GF-D8 (cell line): ENCODE measurements around the gene MGLL.

Experiments
- DNase-seq: peaks from one replicate; lab custom pipeline; 2025; lab: John Stamatoyannopoulos, UW

MGLL gene

DNA sequence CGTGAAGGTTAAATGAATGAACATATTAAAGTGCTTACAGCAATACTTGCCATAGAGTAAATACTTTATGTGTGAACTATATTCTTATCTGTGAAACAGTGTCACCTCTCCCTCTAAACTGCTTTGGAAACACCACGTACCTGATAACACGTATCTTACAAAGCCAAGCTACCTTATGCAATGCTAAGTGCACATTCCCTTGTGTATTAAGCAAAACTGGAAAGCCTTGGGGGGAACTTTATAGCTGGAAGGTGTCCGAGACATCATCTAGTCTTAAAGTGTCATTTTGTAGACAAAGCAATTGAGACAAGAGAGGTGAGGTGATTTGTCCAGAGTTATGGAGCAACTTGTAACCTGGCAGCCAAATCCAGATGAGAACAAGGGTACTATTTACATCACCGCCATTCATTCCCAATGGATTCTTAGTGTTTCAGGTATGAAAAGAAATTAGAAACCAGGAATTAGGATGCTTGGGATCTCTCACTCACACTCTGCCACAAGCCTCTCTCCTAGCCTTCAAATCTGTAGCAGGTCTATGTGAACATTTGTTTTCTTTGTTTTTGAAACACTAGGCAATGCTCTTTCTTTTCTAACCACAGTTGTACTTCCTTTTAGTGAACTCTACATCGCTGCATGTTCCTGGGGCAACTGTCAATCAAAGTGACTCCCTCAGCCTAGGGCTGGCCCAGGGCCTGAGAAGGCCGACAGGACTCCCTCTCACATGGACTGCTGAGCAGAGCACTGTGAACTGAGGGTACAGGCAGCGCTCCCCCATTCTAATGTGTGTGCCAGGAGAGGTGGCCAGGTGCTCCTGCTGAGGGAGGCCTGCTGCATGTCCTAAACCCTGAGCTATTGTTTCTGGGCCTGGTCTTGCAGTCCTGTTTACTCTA, 13.9 kb upstream of the MGLL start:
- DNase-seq: no peak

GRCh38 chr3:127834771-127835170, 12.5 kb upstream of the MGLL start:
- no peak for DNase-seq

DNA sequence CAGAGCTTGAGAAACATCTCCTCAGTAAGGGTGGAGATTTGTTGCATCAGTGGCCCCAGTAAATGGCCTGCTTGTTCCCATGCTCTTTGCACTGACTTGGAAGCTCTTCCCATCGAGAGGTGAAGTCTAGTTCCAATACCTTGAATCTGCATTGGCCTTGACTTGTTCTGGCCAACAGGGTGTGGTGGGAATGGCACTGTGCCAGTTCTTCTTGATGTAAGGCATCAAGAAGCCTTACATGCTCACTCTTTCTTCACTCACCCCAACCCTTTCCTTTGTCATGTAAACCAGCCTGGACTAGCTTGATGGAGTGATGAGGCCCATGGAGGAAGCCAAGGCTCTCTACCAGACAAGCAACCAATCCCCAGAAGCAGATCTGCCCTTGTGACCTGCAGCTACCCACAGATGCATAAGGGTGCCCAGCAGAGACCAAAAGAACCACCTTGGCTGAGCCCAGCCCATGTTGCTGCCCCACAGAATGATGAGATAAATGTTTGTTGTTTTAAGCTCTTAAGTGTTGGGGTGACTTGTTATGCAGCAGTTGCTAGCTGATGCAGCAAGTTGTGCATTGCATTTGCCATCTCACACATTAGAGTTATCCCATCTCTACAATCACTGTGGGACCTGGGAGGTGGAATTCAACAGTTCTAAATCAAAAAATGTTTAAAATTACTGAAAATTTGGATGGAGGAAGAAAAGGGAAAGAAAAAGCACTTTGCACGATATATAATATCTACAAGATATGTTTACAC, 11.1 kb upstream of the MGLL start:
- DNase-seq: no peak

- no peak for DNase-seq
These were observed 9.4 kb upstream of the MGLL start for GRCh38 chr3:127831723-127832172.

- DNase-seq: no peak
These were observed 7.2 kb upstream of the MGLL start for GRCh38 chr3:127829537-127829936.

DNA sequence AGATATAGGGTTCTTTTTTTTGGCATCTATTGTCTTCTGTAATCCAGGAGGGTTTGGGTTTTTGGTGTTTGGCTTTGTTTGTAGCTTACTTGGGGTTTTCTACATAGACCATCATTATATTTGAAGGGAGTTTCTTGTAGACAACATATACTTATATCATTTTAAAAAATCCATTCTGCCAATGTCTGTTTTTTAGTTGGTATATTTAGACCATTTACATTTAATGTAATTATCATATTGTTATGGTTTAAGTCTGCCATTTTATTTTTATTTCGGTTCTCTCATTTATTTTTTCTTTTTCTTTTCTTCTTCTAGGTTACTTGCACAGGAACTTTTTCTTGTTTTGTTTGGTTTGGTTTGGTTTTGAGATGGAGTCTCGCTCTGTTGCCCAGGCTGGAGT, 5.5 kb upstream of the MGLL start:
- no peak for DNase-seq

- no peak for DNase-seq
These were observed 3.4 kb upstream of the MGLL start for GRCh38 chr3:127825756-127826155.

DNA sequence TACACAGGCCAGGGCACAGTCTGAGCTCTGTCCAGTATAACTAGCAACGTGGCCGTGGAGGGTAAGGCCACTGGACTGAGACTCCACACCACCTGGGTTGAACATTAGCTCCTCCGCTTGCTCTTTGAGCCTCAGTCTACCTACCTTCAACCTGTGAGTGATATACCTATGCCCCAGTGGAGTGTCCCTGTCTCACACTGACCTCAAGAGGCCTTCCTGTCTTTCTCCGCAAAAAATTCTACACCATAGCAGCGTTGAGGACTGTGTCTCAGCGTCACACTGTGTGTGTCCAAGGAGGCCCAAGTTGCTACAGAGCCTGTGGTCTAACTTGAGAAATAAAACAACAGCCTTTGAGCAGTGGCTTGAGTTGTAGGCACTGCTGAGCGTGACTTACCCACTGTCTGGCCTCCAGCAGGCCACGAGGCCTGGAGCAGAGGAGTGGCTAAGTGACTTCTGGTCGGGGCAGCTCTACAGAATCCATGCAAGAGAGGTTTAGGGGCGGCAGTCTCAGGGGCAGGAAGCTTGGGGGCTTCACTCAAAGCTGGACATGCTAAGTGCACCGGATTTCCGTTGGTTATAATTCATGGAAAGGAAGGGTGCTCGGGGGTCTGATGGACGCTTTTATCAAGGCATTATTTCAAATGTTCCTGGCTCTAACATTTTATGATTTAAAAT, 2.0 kb upstream of the MGLL start:
- no peak for DNase-seq

DNA sequence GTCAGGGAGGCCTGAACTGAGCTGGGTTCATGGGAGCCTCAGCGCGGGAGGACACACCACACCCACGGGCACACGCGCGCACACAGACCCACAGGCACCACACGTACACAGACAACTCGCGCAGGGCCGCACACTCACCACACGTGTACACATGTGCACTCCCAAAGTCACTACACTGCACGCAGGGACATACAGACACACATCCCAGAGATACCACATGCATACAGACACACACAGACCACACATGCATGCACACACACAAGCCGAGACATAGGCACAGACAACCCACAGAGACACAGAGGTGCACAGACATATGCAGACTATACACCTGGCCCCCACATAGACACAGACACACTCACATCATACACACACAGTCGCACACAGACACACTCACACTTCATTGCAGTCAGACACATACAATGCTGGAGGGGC, 1.1 kb upstream of the MGLL start:
- no peak for DNase-seq

GRCh38 chr3:127822682-127823425, 539 bp upstream of the MGLL start:
- DNase-seq: no peak

GRCh38 chr3:127821394-127821793, 921 bp downstream of the MGLL start:
- DNase-seq: peak; percentile 34

GRCh38 chr3:127820826-127821313, 1.4 kb downstream of the MGLL start:
- DNase-seq: no peak

- peak; percentile 66 for DNase-seq
These were observed 2.0 kb downstream of the MGLL start for GRCh38 chr3:127820221-127820825.

GRCh38 chr3:127819656-127820055, 2.7 kb downstream of the MGLL start:
- DNase-seq: no peak

DNA sequence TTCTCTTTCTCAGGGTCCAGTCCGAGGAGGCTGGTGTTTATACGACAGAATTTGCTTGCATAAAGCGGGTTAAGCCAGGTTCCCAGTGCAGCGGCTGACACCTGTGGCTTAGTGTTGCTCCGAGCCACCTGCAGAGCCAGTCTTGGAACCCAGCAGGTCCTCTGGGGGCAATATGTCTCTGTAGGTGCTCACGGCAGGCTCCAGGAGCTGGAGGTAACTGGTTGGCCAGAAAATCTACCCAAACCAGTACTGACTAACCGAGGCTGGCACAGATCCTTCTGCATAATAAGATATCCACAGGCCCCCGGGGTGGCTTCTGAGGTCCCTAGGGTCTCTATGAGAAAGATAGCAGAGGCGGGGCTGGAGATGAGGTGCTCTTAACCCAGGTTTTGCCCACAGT, 3.2 kb downstream of the MGLL start:
- no peak for DNase-seq

- DNase-seq: no peak
These were observed 4.9 kb downstream of the MGLL start for GRCh38 chr3:127817406-127817841.

GRCh38 chr3:127816783-127817405, 5.4 kb downstream of the MGLL start:
- DNase-seq: no peak

DNA sequence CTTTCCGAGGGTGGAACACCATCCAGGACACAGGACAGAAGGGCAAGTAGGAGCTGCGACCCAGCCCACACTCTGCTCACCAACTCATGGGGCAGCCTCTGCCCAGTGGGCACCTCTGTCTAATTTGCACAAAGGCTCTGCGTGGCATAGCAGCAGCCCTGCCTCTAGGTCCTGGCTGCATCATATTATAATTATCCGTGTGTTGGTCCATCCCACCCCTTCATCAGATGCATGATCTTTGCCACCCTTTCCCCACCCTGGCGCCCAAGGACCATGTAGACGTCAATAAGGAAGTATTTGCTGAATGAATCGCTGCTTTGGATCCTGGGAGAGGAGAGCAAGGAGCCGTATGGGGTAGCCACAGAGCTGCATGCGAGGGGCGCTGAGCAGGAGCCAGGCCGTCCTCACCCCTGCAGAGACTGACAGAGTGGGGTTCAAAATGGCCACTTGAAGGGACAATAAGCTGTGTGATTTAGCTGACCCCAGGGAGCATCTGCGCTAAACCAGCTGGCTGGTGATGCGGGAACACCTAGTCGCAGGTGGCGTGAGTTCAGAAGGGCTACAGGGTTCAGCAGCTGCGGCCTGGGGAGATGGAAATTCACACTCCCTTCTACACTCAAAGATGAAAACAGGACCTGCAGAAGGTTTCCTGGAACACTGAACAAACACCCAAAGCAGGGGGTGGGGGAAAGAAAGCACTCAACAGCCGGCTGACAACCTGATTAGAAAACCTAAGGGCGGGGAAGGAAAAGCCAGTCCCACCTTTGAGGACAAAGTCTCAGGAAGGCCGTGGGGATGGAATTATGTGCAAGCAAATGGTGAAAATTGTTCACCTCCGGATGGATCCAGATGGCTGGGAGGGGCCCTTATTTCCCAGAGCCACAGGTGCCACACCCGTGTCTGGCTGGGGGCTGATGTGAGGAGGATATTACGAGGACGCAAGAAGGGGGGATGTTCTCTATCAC, 6.4 kb downstream of the MGLL start:
- no peak for DNase-seq

- DNase-seq: no peak
These were observed 7.3 kb downstream of the MGLL start for GRCh38 chr3:127815001-127815400.
